GM21423 (cell line): ENCODE data around the gene ELP4.
"Not testable (repeated sequence)": the region's sequence is repeated elsewhere in the genome, so short reads cannot be mapped to it uniquely, and the experiment has no call there.

Source experiments
- ATAC-seq: cut with Tn5 transposase; IDR thresholded peaks from one replicate; pipeline ENCODE4 v1.9.1; 2021; ENCODE audit warnings: mild to moderate bottlenecking, moderate library complexity; ENCODE audit not compliant: unreplicated experiment

ELP4 gene

DNA sequence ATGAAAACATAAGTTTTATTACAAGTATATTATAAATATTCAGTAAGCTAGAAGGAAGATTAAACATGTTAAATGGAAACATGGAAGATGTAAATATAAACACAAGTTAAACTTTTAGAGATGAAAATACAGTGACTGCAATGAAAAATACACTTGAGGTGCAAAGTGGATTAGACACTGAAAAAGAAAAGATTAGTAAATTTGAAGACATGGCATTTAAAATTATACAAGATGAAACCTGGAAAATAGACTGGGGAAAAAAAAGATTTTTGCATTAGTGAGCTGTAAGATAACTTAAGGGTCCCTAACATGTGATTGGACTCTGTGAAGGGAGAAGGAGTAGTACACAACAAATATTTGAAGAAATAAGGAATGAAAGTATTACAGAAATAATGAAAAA is 33.3 kb downstream of the ELP4 start:
- no peak for ATAC-seq

DNA sequence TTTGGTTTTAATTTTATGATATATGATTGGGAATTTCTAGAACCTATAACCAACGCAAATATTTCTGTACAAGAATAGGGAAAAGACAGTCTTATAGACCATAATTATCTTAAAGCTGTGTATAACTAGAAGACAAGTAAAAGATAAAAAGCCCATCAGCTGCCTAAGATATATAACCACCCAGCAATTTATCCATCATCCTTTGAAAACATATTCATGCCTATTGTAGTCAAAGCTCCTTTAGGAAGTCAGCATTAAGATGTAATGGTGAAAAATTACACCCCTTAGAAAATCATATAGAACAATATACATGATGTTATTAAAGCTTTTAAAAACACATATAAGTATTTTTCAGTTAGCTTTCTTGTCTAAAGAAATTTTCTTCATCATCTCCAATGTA is 46.4 kb downstream of the ELP4 start:
- ATAC-seq, result no peak

DNA sequence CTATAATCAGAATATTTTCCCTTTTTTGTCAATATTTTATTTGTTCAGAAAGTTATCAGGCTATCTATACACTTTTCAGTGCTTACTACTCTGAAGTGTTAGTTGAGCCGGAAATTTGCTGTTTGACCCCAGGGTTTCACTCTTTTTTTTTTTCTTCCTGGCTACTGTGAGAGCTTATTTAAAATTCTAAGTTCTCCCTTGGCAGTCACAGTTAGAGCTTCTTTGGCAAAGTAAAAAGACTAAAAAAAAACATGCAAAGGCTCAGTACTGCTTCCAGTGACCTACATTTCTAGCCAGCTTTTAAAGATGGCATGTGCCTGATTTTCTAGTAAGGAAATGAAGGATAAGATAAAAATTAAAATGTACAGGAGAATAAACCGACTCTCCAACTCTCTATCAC is 48.4 kb downstream of the ELP4 start:
- ATAC-seq, result no peak

DNA sequence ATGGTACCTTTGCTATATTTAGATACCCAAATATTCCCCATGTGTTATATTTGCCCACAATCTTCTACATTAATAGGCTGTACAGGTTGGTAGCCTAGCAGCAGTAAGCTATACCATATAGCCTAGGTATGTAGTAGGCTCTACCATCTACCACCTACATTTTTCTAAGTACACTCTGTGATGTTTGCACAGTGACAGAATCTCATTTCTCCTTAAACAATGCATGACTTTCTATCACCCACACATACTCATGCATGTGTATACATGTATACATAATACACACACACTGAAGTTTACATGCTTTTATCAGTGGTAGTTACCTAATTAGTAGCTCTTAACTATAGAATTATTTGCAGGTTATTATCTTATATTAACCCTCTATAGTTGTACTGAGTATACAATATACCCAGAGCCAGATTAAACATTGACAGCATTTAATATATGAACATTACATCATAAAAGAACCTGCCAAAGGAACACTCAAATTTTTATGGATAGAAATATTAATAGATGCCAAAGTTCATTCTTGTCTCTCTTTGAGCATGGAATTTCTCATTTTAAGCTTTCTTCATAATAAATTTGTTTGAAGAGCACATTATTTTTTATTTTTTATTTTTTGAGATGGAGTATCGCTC is 51.4 kb downstream of the ELP4 start:
- ATAC-seq, result no peak

DNA sequence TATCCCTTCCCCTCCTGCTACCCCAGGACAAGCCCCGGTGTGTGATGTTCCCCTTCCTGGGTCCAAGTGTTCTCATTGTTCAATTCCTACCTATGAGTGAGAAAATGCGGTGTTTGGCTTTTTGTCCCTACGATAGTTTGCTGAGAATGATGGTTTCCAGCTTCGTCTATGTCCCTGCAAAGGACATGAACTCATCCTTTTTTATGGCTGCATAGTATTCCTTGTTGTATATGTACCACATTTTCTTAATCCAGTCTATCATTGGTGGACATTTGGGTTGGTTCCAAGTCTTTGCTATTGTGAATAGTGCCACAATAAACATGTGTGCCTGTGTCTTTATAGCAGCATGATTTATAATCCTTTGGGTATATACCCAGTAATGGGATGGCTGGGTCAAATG is 55.0 kb downstream of the ELP4 start:
- ATAC-seq, result not testable (repeated sequence)

DNA sequence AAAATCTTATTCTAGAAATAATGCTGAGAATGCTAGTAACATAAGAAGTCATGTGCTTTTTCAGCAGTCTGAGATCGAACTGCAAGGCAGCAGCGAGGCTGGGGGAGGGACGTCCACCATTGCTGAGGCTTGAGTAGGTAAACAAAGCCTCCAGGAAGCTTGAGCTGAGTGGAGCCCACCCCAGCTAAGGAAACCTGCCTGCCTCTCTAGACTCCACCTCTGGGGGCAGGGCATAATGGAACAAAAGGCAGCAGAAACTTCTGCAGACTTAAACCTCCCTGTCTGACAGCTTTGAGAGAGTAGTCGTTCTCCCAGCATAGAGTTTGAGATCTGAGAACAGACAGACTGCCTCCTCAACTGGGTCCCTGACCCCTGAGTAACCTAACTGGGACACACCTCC is 64.6 kb downstream of the ELP4 start:
- ATAC-seq, result not testable (repeated sequence)

DNA sequence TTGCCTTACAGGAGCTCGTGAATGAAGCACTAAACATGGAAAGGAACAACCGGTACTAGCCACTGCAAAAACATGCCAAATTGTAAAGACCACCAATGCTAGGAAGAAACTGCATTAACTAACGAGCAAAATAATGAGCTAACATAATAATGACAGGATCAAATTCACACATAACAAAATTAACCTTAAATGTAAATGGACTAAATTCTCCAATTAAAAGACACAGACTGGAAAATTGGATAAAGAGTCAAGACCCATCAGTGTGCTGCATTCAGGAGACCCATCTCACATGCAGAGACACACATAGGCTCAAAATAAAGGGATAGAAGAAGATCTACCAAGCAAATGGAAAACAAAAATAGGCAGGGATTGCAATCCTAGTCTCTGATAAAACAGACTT is 66.2 kb downstream of the ELP4 start:
- not testable (repeated sequence) for ATAC-seq

DNA sequence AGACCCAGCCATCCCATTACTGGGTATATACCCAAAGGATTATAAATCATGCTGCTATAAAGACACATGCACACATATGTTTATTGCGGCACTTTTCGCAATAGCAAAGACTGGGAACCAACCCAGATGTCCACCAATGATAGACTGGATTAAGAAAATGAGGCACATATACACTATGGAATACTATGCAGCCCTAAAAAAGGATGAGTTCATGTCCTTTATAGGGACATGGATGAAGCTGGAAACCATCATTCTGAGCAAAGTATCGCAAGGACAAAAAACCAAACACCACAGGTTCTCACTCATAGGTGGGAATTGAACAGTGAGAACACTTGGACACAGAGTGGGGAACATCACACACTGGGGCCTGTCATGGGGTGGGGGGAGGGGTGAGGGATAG is 69.8 kb downstream of the ELP4 start:
- not testable (repeated sequence) for ATAC-seq

DNA sequence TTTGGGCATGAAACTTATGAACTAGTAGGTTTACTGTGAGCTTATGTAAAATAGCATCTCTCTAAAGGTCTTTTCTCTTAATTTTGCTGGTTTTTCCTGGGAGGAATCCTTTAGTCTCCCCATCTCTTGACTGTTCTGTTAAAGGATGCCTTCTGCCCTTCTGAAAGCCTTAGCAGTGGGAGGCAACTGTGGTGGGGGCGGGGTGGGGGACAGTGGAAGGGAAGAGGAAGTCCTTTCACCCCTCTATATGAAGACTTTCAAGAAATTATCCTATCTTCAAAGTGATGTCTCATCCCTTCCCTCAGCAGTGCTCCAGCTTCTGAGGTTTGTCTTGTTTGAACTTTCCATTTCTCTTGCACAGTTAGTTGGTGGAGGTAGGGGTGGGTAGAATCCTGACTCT is 73.1 kb downstream of the ELP4 start:
- ATAC-seq, result no peak

DNA sequence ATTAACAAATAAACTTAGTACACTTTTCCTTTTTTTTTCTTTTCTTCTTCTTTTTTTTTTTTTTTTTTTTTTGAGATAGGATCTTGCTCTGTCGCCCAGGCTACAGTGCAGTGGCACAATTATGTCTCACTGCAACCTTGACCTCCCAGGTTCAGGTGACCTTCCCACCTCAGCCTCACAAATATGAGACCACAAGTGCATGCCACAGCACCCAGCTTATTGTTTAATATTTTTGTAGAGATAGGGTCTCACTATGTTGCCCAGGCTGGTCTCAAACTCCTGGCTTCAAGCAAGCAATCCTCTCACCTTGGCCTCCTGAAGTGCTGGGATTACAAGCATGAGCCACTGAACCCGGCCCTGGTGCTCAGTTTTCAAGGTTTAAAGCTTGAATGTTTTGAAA is 88.9 kb downstream of the ELP4 start:
- ATAC-seq, result no peak

DNA sequence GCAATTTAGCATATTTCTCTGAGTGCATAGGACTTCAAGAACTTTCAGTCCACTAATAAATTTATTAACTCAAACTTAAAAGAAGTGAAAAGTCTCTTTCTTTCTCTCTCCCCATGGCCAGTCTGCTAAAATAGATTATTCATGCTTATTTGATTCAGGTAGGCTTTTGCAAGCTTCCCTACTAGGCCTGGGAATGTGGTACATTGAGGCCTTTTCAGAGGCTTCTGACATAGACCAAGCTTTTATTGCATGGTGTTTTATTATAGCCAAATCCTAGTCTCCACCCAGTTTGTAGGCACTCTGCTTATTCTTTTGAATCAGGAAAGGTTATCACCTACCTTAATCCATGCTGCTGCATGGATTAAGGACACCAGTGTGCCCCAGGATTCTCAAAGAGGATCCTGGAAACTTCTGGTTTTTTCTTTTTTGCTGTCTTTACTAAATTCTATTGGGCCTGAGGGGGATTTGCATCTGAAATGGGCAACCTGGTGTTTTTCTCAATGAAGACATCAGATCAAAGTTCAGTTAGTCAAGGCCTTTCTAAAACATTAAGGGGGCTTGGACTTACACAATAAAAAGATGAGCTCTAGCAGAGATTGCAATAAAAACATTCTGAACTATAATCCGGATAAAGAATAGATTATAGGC is 92.2 kb downstream of the ELP4 start:
- ATAC-seq, result no peak

DNA sequence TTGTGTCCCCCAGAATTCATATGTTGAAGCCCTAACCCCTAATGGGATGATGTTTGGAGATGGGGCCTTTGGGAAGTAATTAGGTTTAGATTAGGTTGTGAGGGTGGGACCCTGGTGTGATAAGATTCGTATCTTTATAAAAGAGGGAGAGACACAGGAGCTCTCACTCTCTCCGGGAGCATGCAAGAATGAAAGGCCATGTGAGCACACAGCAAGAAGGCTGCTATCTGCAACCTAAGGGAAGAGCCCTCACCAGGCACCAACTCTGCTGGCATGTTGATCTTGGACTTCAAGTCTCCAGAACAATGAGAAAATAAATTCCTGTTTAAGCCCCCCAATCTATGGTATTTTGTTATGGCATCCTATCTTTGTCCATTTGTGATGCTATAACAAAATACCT is 97.3 kb downstream of the ELP4 start:
- no peak for ATAC-seq

DNA sequence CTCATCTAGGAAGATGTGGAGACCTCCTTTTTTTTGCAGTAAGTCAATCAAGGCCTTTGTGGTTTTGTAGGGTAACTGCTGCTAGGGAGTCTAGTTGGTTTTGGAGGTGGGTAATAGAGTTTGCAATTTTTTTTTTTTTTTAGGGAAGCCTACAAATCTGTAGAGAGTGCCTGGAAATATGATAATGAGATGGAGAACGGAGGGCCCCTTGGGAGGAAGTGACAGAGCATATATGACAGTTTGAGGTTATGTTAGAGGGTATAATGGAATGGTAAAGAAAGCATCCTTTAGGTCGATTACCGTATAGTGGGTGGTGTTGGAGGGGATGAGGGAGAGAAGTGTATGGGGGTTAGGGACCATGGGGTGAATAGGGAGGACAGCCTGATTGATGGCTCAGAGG is 98.3 kb downstream of the ELP4 start:
- no peak for ATAC-seq

DNA sequence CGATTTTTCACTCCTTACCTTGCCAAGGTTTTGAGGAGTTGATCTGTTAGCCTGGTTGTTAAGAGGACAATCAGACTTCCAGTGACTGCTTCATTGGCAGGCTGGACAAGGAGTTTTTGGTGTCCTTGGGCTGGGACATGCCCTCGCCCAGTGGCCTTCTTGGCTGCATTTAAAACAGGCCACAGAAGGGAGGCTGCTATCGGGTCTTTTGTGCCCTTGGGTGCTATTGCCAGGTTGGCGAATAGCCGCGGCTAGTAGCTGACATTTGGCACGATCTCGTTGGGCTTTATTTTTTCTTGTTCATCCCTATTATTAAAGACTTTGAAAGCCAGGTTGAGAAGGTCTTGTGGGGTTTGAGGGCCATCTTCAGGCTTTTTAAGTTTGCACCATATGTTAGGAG is 99.4 kb downstream of the ELP4 start:
- no peak for ATAC-seq

DNA sequence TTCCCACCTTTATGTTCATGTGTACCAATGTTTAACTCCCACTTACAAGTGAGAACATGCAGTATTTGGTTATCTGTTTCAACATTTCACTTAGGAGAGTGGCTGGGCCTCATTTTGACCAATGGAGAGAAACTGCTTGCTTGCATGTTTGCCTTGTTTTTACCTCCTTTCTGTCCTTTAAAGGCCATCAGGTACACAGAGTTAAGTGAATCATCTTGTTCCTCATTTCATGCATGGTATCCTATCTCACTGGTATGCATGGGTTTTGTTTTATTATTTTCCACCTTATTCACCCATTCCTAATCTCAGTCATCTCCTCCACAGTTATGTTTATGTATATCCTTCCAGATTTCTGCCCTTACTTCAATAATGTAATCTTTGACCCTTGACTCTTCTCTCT is 101.0 kb downstream of the ELP4 start:
- ATAC-seq, result no peak

DNA sequence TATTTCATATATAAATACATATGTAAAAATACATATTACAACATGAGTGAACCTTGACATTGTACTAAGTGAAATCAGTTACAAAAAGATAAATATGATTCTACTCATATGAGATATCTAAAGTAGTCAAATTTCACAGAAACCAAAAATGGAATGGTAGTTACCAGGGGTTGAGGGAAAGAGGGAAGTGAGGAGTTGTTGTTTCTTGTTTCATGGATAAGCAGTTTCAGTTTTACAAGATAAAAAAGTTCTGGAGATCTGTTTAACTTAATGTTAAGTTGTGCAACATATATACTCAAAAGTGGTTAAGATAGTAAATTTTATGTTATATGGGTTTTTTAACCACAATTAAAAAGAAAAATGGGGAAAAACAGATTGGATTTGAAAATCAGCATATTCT is 107.7 kb downstream of the ELP4 start:
- no peak for ATAC-seq

DNA sequence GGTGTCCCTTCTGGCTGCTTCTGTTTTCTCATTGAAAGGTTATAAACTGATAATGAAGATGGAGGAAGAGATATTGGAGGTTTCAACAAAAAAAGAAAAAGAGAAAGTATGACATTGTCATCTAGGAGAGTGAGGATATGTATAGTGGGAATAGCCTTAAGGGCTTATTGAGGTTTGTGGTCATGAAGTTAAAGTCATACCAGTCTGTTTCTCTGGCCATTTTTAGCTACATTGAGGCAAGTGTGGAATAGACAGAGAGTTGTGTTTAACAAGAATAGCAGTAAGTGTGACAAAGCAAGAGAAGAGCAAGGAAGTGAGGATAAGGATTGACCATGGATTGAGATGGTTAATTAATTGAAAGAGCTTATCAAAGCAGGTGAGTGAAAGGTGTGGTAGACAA is 110.4 kb downstream of the ELP4 start:
- ATAC-seq, result peak; percentile 68

DNA sequence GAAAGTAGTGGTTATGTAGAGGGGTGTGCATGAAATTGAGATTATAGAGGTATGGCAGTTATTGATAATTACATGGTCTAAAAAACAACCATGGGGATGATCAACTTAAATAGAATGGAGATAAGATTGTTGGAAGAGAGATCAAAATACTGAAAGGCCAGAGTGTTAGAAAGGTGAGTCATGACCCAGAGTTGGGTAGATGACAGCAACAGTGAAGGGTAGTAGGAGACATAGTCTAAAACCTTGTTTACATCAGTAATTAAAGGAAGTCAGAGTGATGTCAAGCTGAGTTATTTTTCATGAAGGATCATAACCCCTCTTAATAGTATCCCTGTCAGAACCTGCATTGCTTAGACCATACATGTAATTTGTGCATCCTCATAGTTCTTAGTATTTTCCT is 110.9 kb downstream of the ELP4 start:
- peak; percentile 17 for ATAC-seq

DNA sequence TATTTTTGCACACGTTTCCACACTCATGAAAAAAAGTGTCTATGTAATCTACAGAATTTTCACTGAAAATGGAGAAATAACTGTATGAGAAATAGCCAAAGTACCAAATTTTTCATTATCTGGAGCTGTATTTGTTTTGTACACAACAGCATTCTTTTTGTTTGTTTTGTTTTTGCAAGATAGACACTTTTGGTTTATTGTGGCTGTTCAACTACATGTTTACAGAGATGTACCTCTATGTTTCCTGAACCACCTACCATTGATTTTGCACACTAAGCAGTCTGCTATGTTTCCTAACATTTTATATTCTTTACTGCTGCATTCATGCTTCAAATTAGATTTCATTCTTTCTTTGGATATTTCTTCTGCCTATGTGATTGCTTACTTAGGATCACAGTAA is 116.3 kb downstream of the ELP4 start:
- ATAC-seq, result no peak

DNA sequence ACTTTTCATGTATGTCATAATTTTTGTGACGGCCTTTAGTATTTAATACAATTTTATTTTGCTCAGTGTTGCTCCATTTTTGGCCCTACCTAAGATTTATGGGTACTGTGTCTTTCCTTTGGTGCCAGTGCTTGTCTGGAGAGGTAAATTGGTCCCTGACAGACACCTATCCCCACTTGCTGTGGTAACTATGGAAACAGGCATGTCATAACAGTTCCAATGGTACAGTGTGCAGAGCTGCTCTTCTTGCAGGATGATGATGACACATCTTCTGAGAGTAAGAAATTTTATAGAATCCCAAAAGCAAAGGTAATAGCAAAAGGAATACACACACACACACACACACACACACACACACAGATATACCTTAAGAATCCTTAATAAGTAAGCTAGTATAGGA is 118.5 kb downstream of the ELP4 start:
- ATAC-seq, result no peak

DNA sequence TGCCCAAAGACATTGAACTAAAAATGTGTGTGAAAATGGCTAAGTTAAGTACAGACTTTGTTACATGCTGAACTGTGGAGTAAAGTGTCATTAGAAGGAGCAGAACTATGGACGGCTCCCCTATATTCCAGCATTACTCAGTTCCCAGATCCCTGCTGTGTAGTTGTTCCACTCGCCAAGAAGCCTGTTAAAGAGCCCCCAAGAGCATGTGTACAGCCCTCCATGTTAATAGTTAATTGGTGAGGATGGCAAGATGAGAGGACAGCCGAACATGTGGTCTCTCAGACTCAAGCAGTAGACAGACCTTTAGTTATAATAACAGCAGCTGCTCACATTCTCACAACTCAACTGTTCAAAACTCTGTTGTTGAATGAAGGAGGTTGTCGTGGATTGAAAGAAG is 127.4 kb downstream of the ELP4 start:
- no peak for ATAC-seq

DNA sequence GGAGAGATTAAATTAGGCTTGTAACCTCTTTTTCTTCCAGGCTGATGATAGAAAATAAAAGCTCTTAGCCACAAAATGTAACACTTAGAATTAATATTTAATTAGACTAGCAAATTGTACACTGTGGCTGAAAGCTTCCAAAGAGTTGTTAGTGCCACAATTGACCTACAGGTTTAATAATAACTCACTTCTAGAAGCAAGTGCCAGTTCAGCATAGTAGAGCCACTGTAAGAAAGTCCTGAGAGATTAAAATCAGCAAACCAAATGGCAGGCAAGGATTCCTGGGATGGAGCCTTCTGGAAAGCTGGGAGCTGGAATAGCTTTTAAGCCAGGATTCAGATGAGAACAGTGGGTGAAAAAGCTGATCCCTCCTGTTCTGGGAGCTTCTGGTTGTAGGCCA is 131.0 kb downstream of the ELP4 start:
- peak; percentile 52 for ATAC-seq

DNA sequence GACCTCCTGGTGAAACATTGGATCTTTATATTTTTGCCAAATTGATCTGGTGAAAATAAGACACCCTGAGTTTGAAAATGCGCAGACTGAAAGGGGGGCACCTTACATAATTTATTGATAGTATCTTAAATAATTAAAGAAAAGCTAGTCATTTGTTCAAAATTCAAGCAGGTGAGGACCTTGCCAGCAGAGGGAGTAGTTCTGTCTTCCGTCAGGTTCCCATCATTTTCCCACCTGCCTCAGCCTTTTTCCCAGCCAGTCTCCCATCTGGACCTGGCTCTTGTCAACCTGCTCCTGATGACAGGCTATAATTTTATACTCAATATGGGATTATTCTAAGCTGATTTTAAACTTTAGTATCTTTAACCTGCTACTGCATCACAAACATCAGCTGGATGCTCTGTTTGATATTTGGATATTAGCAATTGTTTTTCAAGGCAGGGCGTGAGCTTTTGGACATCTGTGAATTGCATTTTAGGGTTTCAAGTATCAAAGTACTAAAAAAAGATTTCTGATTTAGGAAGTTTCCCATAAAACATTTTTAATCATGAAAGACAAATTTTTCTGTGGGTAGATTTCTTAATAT is 132.0 kb downstream of the ELP4 start:
- ATAC-seq, result no peak
